GM18873 (cell line): ENCODE data around the gene WDTC1.

Source experiments
- ATAC-seq: cut with Tn5 transposase; IDR thresholded peaks from one replicate; pipeline ENCODE4 v1.9.1; 2021; ENCODE audit warnings: mild to moderate bottlenecking, moderate library complexity, moderate number of reproducible peaks; ENCODE audit not compliant: unreplicated experiment, low FRiP score

WDTC1 gene

DNA sequence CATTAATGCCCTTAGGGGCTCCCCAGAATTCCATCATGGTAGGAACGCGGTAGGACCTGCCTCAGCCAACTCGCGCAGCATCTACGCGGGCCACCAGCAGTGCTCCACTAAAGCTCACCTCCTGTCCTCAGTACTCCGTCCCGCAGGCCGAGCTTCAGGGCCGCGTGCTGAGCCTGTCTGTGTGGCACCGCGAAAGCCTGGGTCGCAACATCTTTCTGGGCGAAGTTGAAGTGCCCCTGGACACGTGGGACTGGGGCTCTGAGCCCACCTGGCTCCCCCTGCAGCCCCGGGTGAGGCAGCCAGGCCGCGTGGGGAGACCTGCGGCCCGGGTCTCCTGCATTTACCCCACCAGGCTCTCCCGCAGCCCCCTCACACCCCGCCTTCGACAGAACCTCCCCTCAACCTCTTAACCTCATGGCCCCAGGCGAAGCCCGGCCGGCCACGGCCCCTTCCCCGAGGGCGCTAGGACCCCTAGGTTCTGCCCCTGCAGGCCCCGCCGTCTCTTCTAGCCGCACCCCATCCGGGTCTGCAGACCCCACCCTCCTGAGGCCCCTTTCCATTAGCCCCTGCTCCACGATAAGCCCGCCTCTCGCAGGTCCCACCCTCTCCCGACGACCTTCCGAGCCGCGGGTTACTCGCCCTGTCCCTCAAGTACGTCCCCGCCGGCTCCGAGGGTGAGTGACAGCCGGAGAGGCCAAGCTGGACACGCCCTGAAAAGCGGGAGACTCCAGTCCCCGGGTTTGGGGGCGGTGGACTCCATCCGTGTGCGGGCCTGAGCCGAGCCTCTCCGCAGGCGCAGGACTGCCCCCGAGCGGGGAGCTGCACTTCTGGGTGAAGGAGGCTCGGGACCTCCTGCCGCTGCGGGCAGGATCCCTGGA lies 116.5 kb downstream of the WDTC1 start:
- no peak for ATAC-seq

DNA sequence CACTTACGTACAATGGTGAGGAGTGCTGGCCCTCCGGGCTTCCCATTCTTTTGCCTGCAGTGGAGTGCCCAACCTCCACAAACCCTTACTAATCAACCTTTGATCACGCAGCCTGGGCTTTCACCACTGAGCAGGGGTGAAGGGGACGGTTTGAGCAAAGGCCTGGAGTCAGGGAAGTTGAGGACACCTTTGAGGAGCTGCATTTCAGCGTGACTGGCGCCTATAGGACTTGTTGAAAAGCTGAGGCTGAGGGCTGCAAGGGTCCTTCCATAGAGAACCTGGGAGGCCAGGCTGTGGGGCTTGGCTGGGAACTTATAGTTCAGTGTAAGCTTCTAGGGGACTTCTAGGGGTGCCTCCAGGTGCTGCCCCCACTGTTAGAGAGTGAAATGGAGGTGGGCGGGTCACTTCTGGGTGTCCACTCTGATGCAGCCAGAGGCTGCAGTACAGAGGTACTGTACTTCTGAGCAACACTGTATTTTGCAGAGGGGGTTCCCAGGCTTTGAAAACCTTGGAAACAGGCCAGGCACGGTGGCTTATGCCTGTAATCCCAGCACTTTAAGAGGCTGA lies 117.2 kb downstream of the WDTC1 start:
- ATAC-seq, result no peak

DNA sequence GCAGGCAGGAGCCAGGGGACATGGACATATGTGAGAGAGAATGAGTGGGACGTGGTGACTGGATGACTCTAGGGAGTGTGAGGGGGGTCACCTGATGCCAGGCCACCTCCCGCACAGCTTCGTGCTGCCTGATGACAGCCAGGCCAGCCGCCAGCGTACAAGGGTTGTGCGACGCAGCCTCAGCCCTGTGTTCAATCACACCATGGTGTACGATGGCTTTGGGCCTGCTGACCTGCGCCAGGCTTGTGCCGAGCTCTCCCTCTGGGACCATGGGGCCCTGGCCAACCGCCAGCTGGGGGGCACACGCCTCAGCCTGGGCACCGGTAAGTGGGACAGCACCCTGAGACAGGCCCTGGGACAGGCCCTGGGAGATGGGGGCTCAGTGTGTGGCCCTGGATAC lies 118.7 kb downstream of the WDTC1 start:
- no peak for ATAC-seq

DNA sequence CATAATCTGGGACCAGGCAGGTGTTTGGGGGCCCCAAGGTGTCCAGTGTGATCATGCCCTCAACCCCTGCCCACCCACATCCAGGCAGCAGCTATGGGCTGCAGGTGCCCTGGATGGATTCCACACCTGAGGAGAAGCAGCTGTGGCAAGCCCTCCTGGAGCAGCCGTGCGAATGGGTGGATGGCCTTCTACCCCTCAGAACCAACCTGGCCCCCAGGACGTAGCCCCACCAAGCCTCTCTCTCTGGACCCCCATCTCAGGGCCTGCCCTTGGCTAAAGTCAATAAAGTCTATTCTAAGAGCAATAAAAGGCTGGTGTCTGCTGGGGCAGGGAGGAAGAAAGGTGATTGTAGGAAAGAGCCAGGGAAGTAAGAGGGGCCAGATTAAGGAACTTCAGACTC lies 119.2 kb downstream of the WDTC1 start:
- ATAC-seq, result no peak

DNA sequence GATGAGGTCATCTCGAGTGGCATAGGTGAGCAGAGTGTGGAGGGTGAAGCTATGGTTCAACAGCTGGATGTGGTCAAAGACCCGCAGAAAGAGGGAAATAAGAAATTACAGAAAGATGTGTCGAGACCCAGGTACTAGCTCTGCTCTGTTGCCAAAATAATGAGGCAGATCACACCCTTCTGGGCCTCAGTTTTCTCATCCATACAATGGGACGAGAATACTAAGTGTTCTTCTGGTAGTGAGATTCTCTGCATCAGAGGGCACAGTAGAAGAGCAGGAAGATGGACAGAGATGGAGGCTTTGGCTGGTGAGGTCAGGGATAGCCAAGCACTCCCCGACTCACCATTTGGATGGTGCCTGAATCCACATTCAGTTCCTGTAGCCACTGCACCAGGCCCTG lies 121.3 kb downstream of the WDTC1 start:
- ATAC-seq, result no peak

DNA sequence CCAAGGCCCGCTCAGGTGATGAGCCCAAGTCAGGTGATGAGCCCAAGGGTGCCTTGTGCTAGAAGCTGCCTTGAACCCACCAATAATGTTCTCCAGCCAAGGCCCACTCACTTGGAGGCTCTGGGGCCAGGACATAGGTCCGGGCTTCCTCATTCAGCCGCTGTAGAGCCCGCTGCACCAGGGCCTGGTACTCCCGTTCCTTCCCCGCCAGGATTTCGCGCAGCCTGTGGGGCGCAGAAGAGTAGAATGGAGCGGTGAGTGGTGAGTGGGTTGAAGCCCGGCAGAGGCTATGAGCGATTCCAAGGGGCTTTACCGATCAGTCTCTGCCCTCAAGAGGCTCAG lies 121.8 kb downstream of the WDTC1 start:
- ATAC-seq, result no peak

DNA sequence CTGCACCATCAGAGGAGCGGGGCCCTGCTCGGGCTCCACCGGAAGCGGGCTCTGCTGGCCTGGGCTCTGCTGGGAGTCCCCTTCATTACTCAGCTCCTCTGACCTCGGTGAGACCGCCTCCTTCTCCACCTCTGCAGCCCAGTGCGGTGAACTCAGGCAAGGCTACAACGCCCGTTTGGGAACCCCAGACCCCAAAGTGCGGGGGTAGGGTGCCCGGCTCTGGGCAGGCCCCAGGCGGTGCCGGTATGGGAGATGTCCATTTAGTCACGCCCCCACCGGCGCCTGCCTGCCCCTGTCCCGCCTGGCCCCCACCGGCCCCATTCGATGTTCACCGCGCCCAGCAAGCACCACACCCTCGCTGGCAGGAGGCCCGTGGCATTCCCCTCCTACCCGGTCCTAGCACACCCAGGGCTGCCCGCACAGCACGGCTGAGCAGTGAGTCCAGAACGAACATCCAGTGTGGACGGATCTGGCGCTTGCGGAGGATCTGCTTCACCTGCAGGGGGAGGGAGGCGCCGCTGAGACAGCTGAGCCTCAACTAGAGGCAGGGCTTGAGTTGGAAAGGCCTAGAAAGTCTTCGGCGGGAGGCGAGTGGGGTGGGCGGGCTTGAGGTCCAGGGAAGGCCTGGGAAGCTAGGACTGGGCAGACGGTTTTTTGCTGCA lies 122.3 kb downstream of the WDTC1 start:
- ATAC-seq, result no peak

DNA sequence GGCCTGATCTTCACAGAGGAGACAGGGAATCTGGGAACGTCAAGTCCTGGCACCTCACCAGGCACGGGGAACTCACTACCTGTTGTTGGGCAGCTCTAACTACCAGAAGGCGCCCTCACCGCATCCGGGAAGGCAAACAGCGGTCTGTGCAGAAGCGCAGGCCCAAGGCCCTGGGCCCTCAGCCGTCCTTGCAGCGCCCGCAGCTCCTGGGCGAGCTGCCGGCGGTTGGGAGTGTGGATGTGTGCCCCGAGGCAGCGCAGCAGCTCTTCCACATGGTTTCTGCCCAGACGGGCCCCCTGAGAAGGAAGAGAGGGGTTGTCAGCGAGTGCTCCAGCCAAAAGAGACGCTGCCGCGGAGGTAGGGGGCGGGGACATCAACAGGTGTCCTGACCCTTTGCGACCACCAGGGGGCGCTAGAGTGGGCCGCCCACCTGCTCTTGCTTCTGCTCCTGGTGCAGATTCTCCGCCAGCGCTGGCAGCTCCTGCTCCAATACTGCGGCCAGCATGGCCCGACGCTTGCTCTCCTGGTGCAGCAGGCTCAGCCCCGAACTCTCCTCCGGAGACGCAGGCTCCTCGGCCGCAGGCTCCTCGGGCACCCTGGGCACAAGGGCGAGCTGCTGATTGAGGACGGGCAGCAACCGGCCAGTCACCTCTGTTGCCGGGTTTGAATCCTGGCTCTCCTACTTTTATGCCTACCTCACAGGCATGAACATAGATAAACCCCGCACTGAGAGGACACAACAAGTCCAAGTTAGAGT lies 123.0 kb downstream of the WDTC1 start:
- no peak for ATAC-seq
